ENCODE measurements around the gene PGRMC1.

- TF ChIP-seq E2F5 (CRISPR knock-in tag; IDR thresholded peaks at IDR 0.05) (no peak), DMBX1 (CRISPR knock-in tag; IDR thresholded peaks at IDR 0.05; ENCODE audit: borderline replicate concordance) (no peak), POLR2A (conservative IDR thresholded peaks at IDR 0.05) (no peak), ESRRA (IDR thresholded peaks at IDR 0.05; ENCODE audit: borderline replicate concordance, low read depth) (no peak), CTCF (IDR thresholded peaks at IDR 0.05 in 2 of 3, conservative IDR thresholded peaks at IDR 0.05 in 1 of 3; ENCODE audit: insufficient read depth in 2 of 3, low read depth in 1 of 3, low read length in 3 of 3) (no peak), THRA (IDR thresholded peaks at IDR 0.05) (no peak), YY1 (IDR thresholded peaks at IDR 0.05; ENCODE audit: borderline replicate concordance in 1 of 3, control insufficient read depth in 1 of 3, extremely low read depth in 1 of 3, insufficient read depth in 3 of 3, insufficient read length in 1 of 3, insufficient replicate concordance in 2 of 3, low read depth in 1 of 3, low read length in 2 of 3) (no peak), MED1 (CRISPR knock-in tag; IDR thresholded peaks at IDR 0.05; ENCODE audit: borderline replicate concordance) (no peak), STAT6 (CRISPR knock-in tag; IDR thresholded peaks at IDR 0.05) (no peak), GABPA (tag; conservative IDR thresholded peaks at IDR 0.05; ENCODE audit: low read depth) (no peak), EP300 (IDR thresholded peaks at IDR 0.05; ENCODE audit: low read length) (no peak), ZNF780A (CRISPR knock-in tag; IDR thresholded peaks at IDR 0.05) (no peak), POLR2AphosphoS2 (IDR thresholded peaks at IDR 0.05; ENCODE audit: low read length) (no peak), CEBPB (tag; IDR thresholded peaks at IDR 0.05) (no peak)
These were observed 4.1 kb upstream of the PGRMC1 start for GRCh38 chrX:119231936-119232445.

Data from K562 (cell line).